ENCODE data around the gene HDAC5. TPM values are rescaled to one million over a fixed set of nuclear protein-coding genes. Genes with fewer than 3 reads are reported as not detected.

Gene HDAC5
- total and polyA plus RNA-seq, 4 donors: 29.6 to 77.4 (median 36.4) TPM

DNA sequence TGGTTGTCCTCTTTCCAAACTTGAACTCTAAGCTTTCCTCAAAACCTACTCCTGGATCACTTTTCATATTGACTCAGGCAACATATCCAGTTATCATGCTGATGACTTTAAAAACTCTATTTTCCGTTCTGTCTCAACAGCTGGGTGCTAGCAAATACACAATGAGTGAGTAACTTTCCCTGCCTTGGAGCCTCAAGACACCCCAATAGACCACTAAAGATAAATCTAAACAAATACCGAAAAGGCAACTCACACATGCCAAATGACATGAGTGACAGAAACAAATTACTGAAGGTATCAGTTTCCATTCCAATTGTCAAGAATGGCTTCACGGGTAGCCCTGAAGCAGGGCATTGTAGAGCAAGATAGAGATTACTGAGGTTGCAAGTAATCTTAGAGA, 93.0 kb downstream of the HDAC5 start:
- H3K9ac ChIP-seq (ENCODE audit: insufficient read depth in 1 of 2, low read length in 2 of 2): no peak overlapping the region
- H3K27me3 ChIP-seq (ENCODE audit: control insufficient read depth in 3 of 3, insufficient read depth in 3 of 3, low read length in 2 of 3): no peaks in the 10 kb centered on the region
- WGBS, 2 donors: 88 to 97% methylated on average over 3 of the region's 3 CpGs
- no peak for TF ChIP-seq CTCF (IDR thresholded peaks at IDR 0.05; ENCODE audit: control extremely low read depth, extremely low read depth)
- H3K9me3 ChIP-seq (ENCODE audit: control insufficient read depth in 4 of 4, insufficient read depth in 3 of 4, low read length in 3 of 4): no peaks in the 10 kb centered on the region
- H3K36me3 ChIP-seq (ENCODE audit: control insufficient read depth in 4 of 4, insufficient read depth in 4 of 4, low read length in 4 of 4): peaks cover 11 to 20% (median 17%) of the 10 kb centered on the region in 4 donors
- no peaks in the 10 kb centered on the region for H3K4me1 ChIP-seq (ENCODE audit: control insufficient read depth in 5 of 5, insufficient read depth in 5 of 5, low read length in 5 of 5)
- no peak overlapping the region for H3K4me3 ChIP-seq
- H3K27ac ChIP-seq (ENCODE audit: low read depth in 1 of 2, low read length in 1 of 2): no peak overlapping the region
- DNase-seq (no peak), ATAC-seq (ENCODE audit: insufficient read depth, low FRiP score) (no peak)

DNA sequence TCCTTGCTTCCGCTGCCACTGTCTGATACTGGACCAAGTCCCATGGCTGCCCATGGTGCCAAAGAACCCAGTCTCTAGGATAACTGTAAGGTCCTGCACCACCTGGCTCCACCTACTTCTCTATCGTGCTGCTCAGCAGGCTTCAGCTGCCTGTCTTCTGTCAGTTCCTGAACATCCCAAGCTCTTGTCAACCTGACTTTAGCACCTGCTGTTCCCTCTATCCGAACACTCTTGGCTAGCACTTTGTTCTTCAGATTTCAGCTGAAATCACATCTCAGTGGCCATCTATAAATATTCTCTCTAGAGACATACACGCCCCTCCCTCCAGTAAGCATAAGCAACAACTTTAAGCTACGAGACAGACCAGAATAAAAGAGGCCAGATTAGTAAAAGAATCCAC, 93.7 kb downstream of the HDAC5 start:
- peaks cover 11 to 20% (median 17%) of the 10 kb centered on the region in 4 donors for H3K36me3 ChIP-seq (ENCODE audit: control insufficient read depth in 4 of 4, insufficient read depth in 4 of 4, low read length in 4 of 4)
- 85 to 89% methylated on average over 5 of the region's 5 CpGs for WGBS, 2 donors
- no peaks in the 10 kb centered on the region for H3K4me1 ChIP-seq (ENCODE audit: control insufficient read depth in 5 of 5, insufficient read depth in 5 of 5, low read length in 5 of 5)
- no peak for ATAC-seq (ENCODE audit: insufficient read depth, low FRiP score)
- DNase-seq: no peak
- no peak overlapping the region for H3K4me3 ChIP-seq
- no peak overlapping the region for H3K9ac ChIP-seq (ENCODE audit: insufficient read depth in 1 of 2, low read length in 2 of 2)
- no peaks in the 10 kb centered on the region for H3K27me3 ChIP-seq (ENCODE audit: control insufficient read depth in 3 of 3, insufficient read depth in 3 of 3, low read length in 2 of 3)
- TF ChIP-seq CTCF (IDR thresholded peaks at IDR 0.05; ENCODE audit: control extremely low read depth, extremely low read depth): no peak
- no peaks in the 10 kb centered on the region for H3K9me3 ChIP-seq (ENCODE audit: control insufficient read depth in 4 of 4, insufficient read depth in 3 of 4, low read length in 3 of 4)
- no peak overlapping the region for H3K27ac ChIP-seq (ENCODE audit: low read depth in 1 of 2, low read length in 1 of 2)

Small RNA genes lying within 50 kb of the gene (small RNA-seq; reads per million reads assigned to genes)
- not detected for gene RNU6-131P (ENCODE audit: low replicate concordance)

Other genes with a start within 250 kb of the HDAC5 start
- gene MPP2, start 216.1 kb downstream of the HDAC5 start, total RNA-seq: 1 to 10 TPM; 1.1 to 1.3 TPM
- gene MPP2, start 216.1 kb downstream of the HDAC5 start, polyA plus RNA-seq: under 1 TPM; 0.24 to 0.25 TPM
- not detected for gene PPY, start 181.2 kb downstream of the HDAC5 start, total RNA-seq
- not detected for gene PPY, start 181.2 kb downstream of the HDAC5 start, polyA plus RNA-seq
- gene PYY, start 169.7 kb downstream of the HDAC5 start, total RNA-seq: under 1 TPM in 1 of 2 donors, not detected in 1; 0.25 TPM
- under 1 TPM in 1 of 2 donors, not detected in 1; 0.05 TPM for gene PYY, start 169.7 kb downstream of the HDAC5 start, polyA plus RNA-seq
- gene NAGS, start 119.0 kb downstream of the HDAC5 start, total RNA-seq: 10 to 100 TPM in 1 of 2 donors, 1 to 10 TPM in 1; 2.6 to 10.7 TPM
- 1 to 10 TPM; 3.6 to 6.4 TPM for gene NAGS, start 119.0 kb downstream of the HDAC5 start, polyA plus RNA-seq
- gene TMEM101, start 108.7 kb downstream of the HDAC5 start, total RNA-seq: 10 to 100 TPM; 32.9 to 33.3 TPM
- gene TMEM101, start 108.7 kb downstream of the HDAC5 start, polyA plus RNA-seq: 10 to 100 TPM; 28.7 to 43.5 TPM
- 10 to 100 TPM; 14.8 to 45.3 TPM for gene LSM12, start 57.0 kb downstream of the HDAC5 start, total RNA-seq
- gene LSM12, start 57.0 kb downstream of the HDAC5 start, polyA plus RNA-seq: 10 to 100 TPM; 25.8 to 54.6 TPM
- 10 to 100 TPM; 21.2 to 74.6 TPM for gene G6PC3, start 52.9 kb downstream of the HDAC5 start, total RNA-seq
- gene G6PC3, start 52.9 kb downstream of the HDAC5 start, polyA plus RNA-seq: 10 to 100 TPM; 84.8 to 87.4 TPM
- gene HROB, start 18.3 kb upstream of the HDAC5 start, total RNA-seq: 1 to 10 TPM in 1 of 2 donors, under 1 TPM in 1; 0.88 to 1.3 TPM
- under 1 TPM; 0.61 to 0.87 TPM for gene HROB, start 18.3 kb upstream of the HDAC5 start, polyA plus RNA-seq
- gene ASB16, start 47.1 kb upstream of the HDAC5 start, total RNA-seq: under 1 TPM in 1 of 2 donors, not detected in 1; 0.11 TPM
- gene ASB16, start 47.1 kb upstream of the HDAC5 start, polyA plus RNA-seq: under 1 TPM; 0.10 TPM
- 10 to 100 TPM; 32.1 to 36.9 TPM for gene TMUB2, start 63.3 kb upstream of the HDAC5 start, total RNA-seq
- 10 to 100 TPM; 37.5 to 40.2 TPM for gene TMUB2, start 63.3 kb upstream of the HDAC5 start, polyA plus RNA-seq
- 10 to 100 TPM; 30.1 to 70.6 TPM for gene ATXN7L3, start 76.2 kb upstream of the HDAC5 start, total RNA-seq
- 10 to 100 TPM; 50.4 to 50.7 TPM for gene ATXN7L3, start 76.2 kb upstream of the HDAC5 start, polyA plus RNA-seq
- gene UBTF, start 96.0 kb upstream of the HDAC5 start, total RNA-seq: 10 to 100 TPM; 70.7 to 75.5 TPM
- gene UBTF, start 96.0 kb upstream of the HDAC5 start, polyA plus RNA-seq: 10 to 100 TPM; 31.9 to 33.8 TPM
- gene SLC4A1, start 144.5 kb upstream of the HDAC5 start, total RNA-seq: 10 to 100 TPM in 1 of 2 donors, 1 to 10 TPM in 1; 1.4 to 40.9 TPM
- gene SLC4A1, start 144.5 kb upstream of the HDAC5 start, polyA plus RNA-seq: under 1 TPM; 0.10 to 0.13 TPM
- gene RUNDC3A, start 185.0 kb upstream of the HDAC5 start, total RNA-seq: 1 to 10 TPM in 1 of 2 donors, under 1 TPM in 1; 0.61 to 4.9 TPM
- under 1 TPM; 0.70 to 0.91 TPM for gene RUNDC3A, start 185.0 kb upstream of the HDAC5 start, polyA plus RNA-seq
- gene SLC25A39, start 201.2 kb upstream of the HDAC5 start, total RNA-seq: 100 to 1,000 TPM in 1 of 2 donors, 10 to 100 TPM in 1; 66.4 to 134 TPM
- 100 to 1,000 TPM; 104 to 130 TPM for gene SLC25A39, start 201.2 kb upstream of the HDAC5 start, polyA plus RNA-seq
- gene GRN, start 221.7 kb upstream of the HDAC5 start, total RNA-seq: 100 to 1,000 TPM; 300 to 753 TPM
- 100 to 1,000 TPM; 160 to 719 TPM for gene GRN, start 221.7 kb upstream of the HDAC5 start, polyA plus RNA-seq
- 1 to 10 TPM; 1.1 to 8.0 TPM for gene FAM171A2, start 240.2 kb upstream of the HDAC5 start, total RNA-seq
- gene FAM171A2, start 240.2 kb upstream of the HDAC5 start, polyA plus RNA-seq: under 1 TPM; 0.47 TPM

All from lung (tissue), 13 donors.